GM20431 (cell line): Measurements from ENCODE around the gene CENPU.
"Not testable (repeated sequence)": the region's sequence is repeated elsewhere in the genome, so short reads cannot be mapped to it uniquely, and the experiment has no call there.

Source experiments
- in situ Hi-C: fragments of 300-500 bp; cut with MseI, MboI; formaldehyde crosslinking; loops from one replicate; pipeline ENCODE4 v1.15.0; 2020; ENCODE audit warnings: low sequenced_read_pairs; ENCODE audit not compliant: unreplicated experiment

The CENPU gene

GRCh38 chr4:184675018-184675417 is 58.9 kb downstream of the CENPU start:
- in situ Hi-C loops, result no loop called here

- in situ Hi-C loops, result no loop called here
Measured at GRCh38 chr4:184674011-184674410, 59.9 kb downstream of the CENPU start.

- in situ Hi-C loops, result no loop called here
Measured at GRCh38 chr4:184672741-184673140, 61.2 kb downstream of the CENPU start.

GRCh38 chr4:184671101-184671500 is 62.8 kb downstream of the CENPU start:
- in situ Hi-C loops, result no loop called here

- in situ Hi-C loops, result no loop called here
Measured at GRCh38 chr4:184669251-184669650, 64.6 kb downstream of the CENPU start.

GRCh38 chr4:184668511-184669114 is 65.3 kb downstream of the CENPU start:
- in situ Hi-C loops, result no loop called here

- in situ Hi-C loops, result no loop called here
Measured at GRCh38 chr4:184668096-184668495, 65.8 kb downstream of the CENPU start.

GRCh38 chr4:184666670-184667069 is 67.2 kb downstream of the CENPU start:
- in situ Hi-C loops, result no loop called here

GRCh38 chr4:184664445-184665210 is 69.3 kb downstream of the CENPU start:
- in situ Hi-C loops, result no loop called here

GRCh38 chr4:184662236-184662635 is 71.7 kb downstream of the CENPU start:
- in situ Hi-C loops, result no loop called here

- in situ Hi-C loops, result no loop called here
Measured at GRCh38 chr4:184660978-184661377, 72.9 kb downstream of the CENPU start.

GRCh38 chr4:184657820-184658219 is 76.1 kb downstream of the CENPU start:
- in situ Hi-C loops, result not testable (repeated sequence)

GRCh38 chr4:184657144-184657543 is 76.8 kb downstream of the CENPU start:
- in situ Hi-C loops, result no loop called here

- in situ Hi-C loops, result no loop called here
Measured at GRCh38 chr4:184655889-184656869, 77.7 kb downstream of the CENPU start.

- in situ Hi-C loops, result no loop called here
Measured at GRCh38 chr4:184653650-184654049, 80.2 kb downstream of the CENPU start.

- in situ Hi-C loops, result not testable (repeated sequence)
Measured at GRCh38 chr4:184652681-184653080, 81.2 kb downstream of the CENPU start.

- in situ Hi-C loops, result no loop called here
Measured at GRCh38 chr4:184651899-184652298, 82.0 kb downstream of the CENPU start.

- in situ Hi-C loops, result no loop called here
Measured at GRCh38 chr4:184649971-184650855, 83.7 kb downstream of the CENPU start.

GRCh38 chr4:184649026-184649970 is 84.6 kb downstream of the CENPU start, which contains the start of the genes CASP3 and PRIMPOL:
CASP3 (minus strand) TSS chr4:184649447; CDS start chr4:184638453, 10,994 bp downstream.
PRIMPOL (plus strand) TSS chr4:184649738; CDS start chr4:184657141, 7,403 bp downstream.
- in situ Hi-C loops, result no loop called here
